BLaER1 treated with 17β-estradiol and CSF1 and Interleukin-3, amounts not matched to agents 10 nM and 100 nM (cell line): ENCODE data around the gene FOXD4.
"Not testable (repeated sequence)": the region's sequence is repeated elsewhere in the genome, so short reads cannot be mapped to it uniquely, and the experiment has no call there.

Experiments used
- H3K27ac ChIP-seq, 11 experiments: shearing (Covaris generic); formaldehyde crosslinking; 2 replicates each; pipeline ENCODE4 v1.8.1; 2022
- H3K27me3 ChIP-seq, 11 experiments: shearing (Covaris generic); formaldehyde crosslinking; 2 replicates each; pipeline ENCODE4 v1.8.1; 2022
- H3K36me3 ChIP-seq, 11 experiments: shearing (Covaris generic); formaldehyde crosslinking; 2 replicates each; pipeline ENCODE4 v1.8.1; 2022
- H3K4me1 ChIP-seq, 10 experiments: shearing (Covaris generic); formaldehyde crosslinking; 2 replicates each; pipeline ENCODE4 v1.8.1; 2022
- H3K4me2 ChIP-seq, 11 experiments: shearing (Covaris generic); formaldehyde crosslinking; 2 replicates each; pipeline ENCODE4 v1.8.1; 2022
- H3K4me3 ChIP-seq, 10 experiments: shearing (Covaris generic); formaldehyde crosslinking; 2 replicates each; pipeline ENCODE4 v1.8.1; 2022
- H3K9ac ChIP-seq, 11 experiments: shearing (Covaris generic); formaldehyde crosslinking; 2 replicates each; pipeline ENCODE4 v1.8.1; 2022
- H3K9me3 ChIP-seq, 11 experiments: shearing (Covaris generic); formaldehyde crosslinking; replicated peaks in 1 of 11; 2 replicates each; pipeline ENCODE4 v1.8.1; 2022
- H4K20me1 ChIP-seq, 11 experiments: shearing (Covaris generic); formaldehyde crosslinking; 2 replicates each; pipeline ENCODE4 v1.8.1; 2022

Gene FOXD4

DNA sequence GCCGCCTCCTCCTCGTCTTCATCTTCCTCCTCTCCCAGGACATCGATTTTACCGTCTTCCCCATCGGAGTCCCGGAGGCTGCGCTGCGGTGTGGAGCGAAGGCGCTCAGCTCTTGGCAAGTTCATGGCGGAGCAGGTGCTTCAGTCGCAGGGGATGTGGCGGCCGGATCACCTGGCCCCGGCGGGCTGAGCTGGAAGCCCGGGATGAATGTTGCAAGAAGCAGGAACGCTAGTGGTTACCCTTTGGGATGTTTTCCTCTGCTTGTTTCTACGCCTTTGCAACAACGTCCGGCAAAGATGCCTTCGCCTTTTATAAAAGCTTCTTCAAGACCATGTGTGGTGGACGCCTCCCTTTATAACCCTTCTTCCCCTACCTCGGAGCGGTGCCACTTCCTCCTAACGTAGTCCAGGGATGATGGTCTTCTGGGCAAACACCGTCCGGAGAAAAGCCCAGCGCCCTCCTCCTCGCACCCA is at the start of gene FOXD4:
TSS of gene FOXD4 (minus strand) at position 423 of the 473 bp plus-strand sequence. CDS start at position 125, 298 bp downstream.
- Histone ChIP-seq H3K27me3 (peaks cover 51 to 55% (median 53%) of the 10 kb centered on the region in 11 experiments), H4K20me1 (peaks cover 0 to 41% (median 21%) of the 10 kb centered on the region in 11 experiments; a peak in 19 of 22 replicates), H3K4me1 (peaks cover 0 to 17% (median 11%) of the 10 kb centered on the region in 10 experiments; a peak in 12 of 20 replicates)
- not testable (repeated sequence) for H3K27ac ChIP-seq, H3K36me3 ChIP-seq, H3K9ac ChIP-seq, H3K9me3 ChIP-seq, H3K4me3 ChIP-seq, H3K4me2 ChIP-seq

DNA sequence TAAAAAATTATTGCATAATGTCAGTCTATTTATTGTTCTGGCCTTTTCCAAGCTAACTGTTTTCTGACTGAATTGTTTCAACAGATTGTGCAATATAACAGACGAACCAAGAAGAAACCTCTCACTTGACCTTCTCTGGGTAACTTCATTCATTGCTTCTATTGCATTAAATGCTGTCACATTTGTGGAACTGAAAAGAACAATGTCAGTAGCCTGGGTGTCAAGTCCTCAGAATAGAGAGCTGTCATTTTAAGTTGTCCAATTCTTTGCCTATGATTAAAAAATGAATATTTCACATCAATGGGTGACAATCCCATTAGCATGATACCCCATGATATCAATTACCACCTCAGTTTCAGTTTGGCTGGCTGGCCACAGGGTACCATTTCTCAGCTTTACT is 41.7 kb upstream of the FOXD4 start:
- not testable (repeated sequence) for H3K4me2 ChIP-seq, H3K36me3 ChIP-seq, H3K4me3 ChIP-seq, H3K27me3 ChIP-seq, H4K20me1 ChIP-seq, H3K4me1 ChIP-seq, H3K27ac ChIP-seq, H3K9ac ChIP-seq, H3K9me3 ChIP-seq

DNA sequence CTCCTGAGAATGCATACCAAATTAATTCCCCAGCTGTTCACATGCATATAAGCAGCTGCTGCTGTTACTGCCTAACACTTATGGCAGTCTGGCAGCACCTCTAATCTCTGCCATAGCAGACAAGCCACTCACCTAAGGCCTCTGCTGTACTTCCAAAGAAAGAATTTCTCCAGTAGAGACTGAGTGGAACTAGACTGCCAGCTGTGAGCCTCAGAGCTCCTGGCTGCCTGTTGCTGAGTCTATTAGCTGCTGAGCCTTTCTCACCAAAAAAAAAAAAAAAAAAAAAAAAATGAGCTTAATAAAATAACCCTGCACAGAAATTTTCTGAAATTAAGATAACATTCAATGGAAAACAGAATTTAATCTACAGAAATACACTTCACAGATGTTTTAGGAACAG is 33.0 kb upstream of the FOXD4 start:
- H3K4me2 ChIP-seq, H3K9me3 ChIP-seq, H3K27me3 ChIP-seq, H3K4me3 ChIP-seq, H3K4me1 ChIP-seq, H4K20me1 ChIP-seq, H3K9ac ChIP-seq, H3K36me3 ChIP-seq, H3K27ac ChIP-seq: not testable (repeated sequence)

DNA sequence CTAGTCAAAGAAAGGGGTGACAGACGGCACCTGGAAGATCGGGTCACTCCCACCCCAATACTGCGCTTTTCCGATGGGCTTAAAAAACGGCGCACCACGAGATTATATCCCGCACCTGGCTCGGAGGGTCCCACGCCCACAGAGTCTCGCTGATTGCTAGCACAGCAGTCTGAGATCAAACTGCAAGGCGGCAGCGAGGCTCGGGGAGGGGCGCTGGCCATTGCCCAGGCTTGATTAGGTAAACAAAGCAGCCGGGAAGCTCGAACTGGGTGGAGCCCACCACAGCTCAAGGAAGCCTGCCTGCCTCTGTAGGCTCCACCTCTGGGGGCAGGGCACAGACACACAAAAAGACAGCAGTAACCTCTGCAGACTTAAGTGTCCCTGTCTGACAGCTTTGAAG is 21.7 kb upstream of the FOXD4 start:
- not testable (repeated sequence) for H3K27ac ChIP-seq, H3K9ac ChIP-seq, H3K36me3 ChIP-seq, H3K9me3 ChIP-seq, H3K4me3 ChIP-seq, H3K4me2 ChIP-seq, H4K20me1 ChIP-seq, H3K27me3 ChIP-seq, H3K4me1 ChIP-seq

- not testable (repeated sequence) for H3K4me3 ChIP-seq, H3K9me3 ChIP-seq, H3K36me3 ChIP-seq, H3K4me2 ChIP-seq, H3K27ac ChIP-seq, H3K9ac ChIP-seq
- Histone ChIP-seq H3K27me3 (peaks cover 57 to 62% (median 60%) of the 10 kb centered on the region in 11 experiments), H4K20me1 (peaks cover 0 to 46% (median 23%) of the 10 kb centered on the region in 11 experiments; a peak in 19 of 22 replicates), H3K4me1 (peaks cover 0 to 17% (median 11%) of the 10 kb centered on the region in 10 experiments; a peak in 12 of 20 replicates)
Measured at GRCh38 chr9:117144-117994, 848 bp downstream of the FOXD4 start.

- H3K27ac ChIP-seq, H3K9ac ChIP-seq, H3K4me2 ChIP-seq, H3K4me3 ChIP-seq, H3K36me3 ChIP-seq, H3K9me3 ChIP-seq: not testable (repeated sequence)
- Histone ChIP-seq H3K27me3 (peaks cover 63 to 71% (median 67%) of the 10 kb centered on the region in 11 experiments), H3K4me1 (peaks cover 0 to 17% (median 11%) of the 10 kb centered on the region in 10 experiments; a peak in 12 of 20 replicates), H4K20me1 (peaks cover 0 to 46% (median 23%) of the 10 kb centered on the region in 11 experiments; a peak in 19 of 22 replicates)
Measured at GRCh38 chr9:116239-117077, 1.8 kb downstream of the FOXD4 start.

- H3K36me3 ChIP-seq, H3K9ac ChIP-seq, H3K27ac ChIP-seq, H3K9me3 ChIP-seq: not testable (repeated sequence)
- peaks cover 0 to 46% (median 23%) of the 10 kb centered on the region in 11 experiments; a peak in 19 of 22 replicates for H4K20me1 ChIP-seq
- peak overlapping the region in 3 of 11 experiments; percentile 85 to 98 (median 91); a peak in 6 of 22 replicates for H3K4me2 ChIP-seq
- peaks cover 64 to 80% (median 75%) of the 10 kb centered on the region in 11 experiments for H3K27me3 ChIP-seq
- H3K4me1 ChIP-seq = peaks cover 0 to 17% (median 11%) of the 10 kb centered on the region in 10 experiments; a peak in 12 of 20 replicates
- peak overlapping the region in 2 of 10 experiments; percentile 55 to 56; a peak in 2 of 20 replicates for H3K4me3 ChIP-seq
Measured at GRCh38 chr9:115118-115451, 3.1 kb downstream of the FOXD4 start.

DNA sequence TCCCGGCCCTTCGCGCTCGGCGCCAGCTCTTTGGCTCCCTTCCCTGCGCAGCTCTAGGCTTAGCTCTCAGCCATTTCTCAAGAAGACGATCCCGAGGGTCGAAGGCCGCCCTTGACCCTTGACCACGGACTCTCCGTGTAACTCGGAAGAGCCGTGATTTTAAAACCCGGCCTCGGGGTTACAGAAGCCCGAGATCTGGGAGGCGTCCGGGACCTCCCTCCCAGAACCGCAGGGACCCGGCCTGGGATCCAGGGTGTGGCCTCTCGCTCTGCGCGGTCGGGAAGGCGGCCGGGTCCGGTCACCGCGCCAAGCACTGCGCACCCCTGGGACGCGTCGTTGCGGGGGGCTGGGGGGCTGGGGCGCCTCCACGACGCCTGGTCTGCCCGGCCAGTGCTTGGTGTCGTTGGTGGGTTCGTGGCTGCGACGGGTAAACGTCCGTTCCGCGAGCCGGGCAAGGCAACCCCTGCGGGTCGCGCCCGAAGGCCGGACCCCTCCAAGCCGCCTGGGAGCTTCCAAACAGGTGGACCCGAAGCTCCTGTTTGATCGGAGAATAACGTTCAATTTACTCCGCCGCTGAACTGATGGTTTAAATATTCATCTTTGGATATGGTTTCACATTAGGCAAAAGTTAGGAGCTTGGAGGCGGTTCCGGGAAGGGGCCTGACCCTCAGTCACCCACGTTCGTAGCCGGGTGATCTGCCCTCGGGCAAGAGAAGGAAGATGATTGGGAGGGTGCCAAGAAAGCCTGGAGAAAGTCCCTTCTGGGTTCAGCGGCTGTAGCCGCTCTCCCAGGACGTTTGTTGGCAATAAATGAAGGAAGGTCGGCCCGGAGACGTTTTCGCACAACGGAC is 3.7 kb downstream of the FOXD4 start:
- not testable (repeated sequence) for H3K36me3 ChIP-seq, H3K27ac ChIP-seq
- H3K27me3 ChIP-seq = peaks cover 70 to 86% (median 81%) of the 10 kb centered on the region in 11 experiments

GRCh38 chr9:113468-114266 is 4.5 kb downstream of the FOXD4 start:
- H3K9me3 ChIP-seq, H3K27ac ChIP-seq, H3K36me3 ChIP-seq: not testable (repeated sequence)
- Histone ChIP-seq H3K4me1 (peaks cover 0 to 17% (median 11%) of the 10 kb centered on the region in 10 experiments; a peak in 12 of 20 replicates), H3K4me2 (peak overlapping the region; percentile 74 to 98 (median 85)), H4K20me1 (peaks cover 0 to 46% (median 23%) of the 10 kb centered on the region in 11 experiments; a peak in 19 of 22 replicates), H3K27me3 (peaks cover 76 to 94% (median 89%) of the 10 kb centered on the region in 11 experiments), H3K9ac (peak overlapping the region in 3 of 11 experiments; percentile 22 to 39 (median 33); a peak in 3 of 22 replicates), H3K4me3 (peak overlapping the region; percentile 38 to 67 (median 54); a peak in 18 of 20 replicates)

More for the DNA sequence above, 3.7 kb downstream of the FOXD4 start:
- H3K9ac ChIP-seq = 0 out of 22 replicates have a peak overlapping the region, but pooled peaks of 1 of the 11 experiments have one; percentile 22
- H3K4me3 ChIP-seq = peak overlapping the region; percentile 38 to 67 (median 54); a peak in 16 of 20 replicates
- H3K4me2 ChIP-seq = peak overlapping the region; percentile 74 to 98 (median 85)
- not testable (repeated sequence) for H3K9me3 ChIP-seq
- peaks cover 0 to 17% (median 11%) of the 10 kb centered on the region in 10 experiments; a peak in 12 of 20 replicates for H3K4me1 ChIP-seq
- H4K20me1 ChIP-seq = peaks cover 0 to 46% (median 23%) of the 10 kb centered on the region in 11 experiments; a peak in 19 of 22 replicates

DNA sequence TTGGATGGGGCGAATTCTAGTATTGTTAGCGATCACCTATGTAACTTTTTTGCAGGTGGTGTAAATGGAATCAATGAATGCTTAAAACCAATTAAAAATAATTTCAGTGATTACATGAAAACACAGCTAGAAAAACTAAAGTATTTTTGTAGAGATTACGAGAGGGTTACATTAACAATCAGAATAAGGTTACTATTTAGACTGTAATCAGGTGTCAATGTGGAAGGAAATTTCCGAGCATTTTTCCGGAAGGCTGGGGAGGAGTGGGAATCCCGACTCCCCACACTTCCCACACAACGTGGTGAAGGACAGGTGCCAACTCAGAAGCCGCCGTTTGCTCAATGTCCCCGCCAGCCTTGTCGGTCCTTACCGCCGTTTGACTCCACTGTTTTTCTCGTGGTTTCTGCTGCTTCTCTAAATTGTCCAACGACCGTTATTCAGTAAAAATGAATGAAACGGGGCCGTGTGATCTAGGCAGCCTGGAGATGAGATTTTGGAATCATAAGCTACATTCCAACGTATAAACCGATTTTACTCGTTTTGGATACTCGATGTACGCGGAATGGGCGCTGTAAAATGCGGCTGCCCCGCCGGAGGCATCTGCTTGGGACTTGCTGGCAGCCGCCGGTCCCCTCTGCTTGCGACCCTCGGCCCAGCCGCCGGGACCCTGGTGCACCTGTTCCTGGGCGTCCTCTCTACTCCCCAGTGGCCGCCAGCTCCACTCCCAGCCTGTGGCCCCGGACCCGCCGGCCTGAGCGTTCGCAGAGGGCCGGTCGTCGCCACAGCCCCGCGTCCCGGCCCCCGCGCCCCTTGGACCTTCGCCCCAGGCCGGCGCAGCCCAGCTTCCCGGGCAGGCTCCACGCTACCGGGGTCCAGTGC is 5.4 kb downstream of the FOXD4 start:
- not testable (repeated sequence) for H3K9me3 ChIP-seq, H3K36me3 ChIP-seq, H3K27ac ChIP-seq, H3K9ac ChIP-seq
- Histone ChIP-seq H3K4me2 (peak overlapping the region in 8 of 11 experiments; percentile 75 to 98 (median 88); a peak in 16 of 22 replicates), H4K20me1 (peaks cover 0 to 41% (median 23%) of the 10 kb centered on the region in 11 experiments; a peak in 19 of 22 replicates), H3K4me3 (peak overlapping the region in 5 of 10 experiments; percentile 46 to 67 (median 56); a peak in 6 of 20 replicates), H3K27me3 (peaks cover 70 to 94% (median 89%) of the 10 kb centered on the region in 11 experiments), H3K4me1 (peaks cover 0 to 17% (median 11%) of the 10 kb centered on the region in 10 experiments; a peak in 12 of 20 replicates)

DNA sequence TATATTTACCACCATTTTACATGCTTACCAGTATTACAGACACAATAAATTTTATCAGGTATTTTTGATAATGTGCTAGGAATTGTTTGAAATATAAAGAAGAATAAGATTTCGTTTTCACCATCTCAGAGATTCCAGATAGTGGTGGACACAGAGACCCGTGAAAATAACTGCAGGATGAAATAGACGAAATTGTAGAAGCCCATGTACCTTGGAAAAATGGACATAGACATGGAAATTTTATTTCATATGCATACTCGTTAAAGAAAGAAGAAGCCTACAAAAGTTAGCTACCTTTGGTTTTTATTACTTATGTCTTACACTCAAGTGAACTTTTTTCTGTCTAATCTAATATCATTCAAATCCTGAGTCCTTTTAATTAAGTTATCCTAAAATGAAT is 7.5 kb downstream of the FOXD4 start:
- H3K36me3 ChIP-seq, H3K9me3 ChIP-seq, H3K9ac ChIP-seq, H3K4me2 ChIP-seq, H3K27ac ChIP-seq, H3K4me3 ChIP-seq: not testable (repeated sequence)
- Histone ChIP-seq H3K4me1 (peaks cover 0 to 17% (median 11%) of the 10 kb centered on the region in 10 experiments; a peak in 12 of 20 replicates), H4K20me1 (peaks cover 0 to 28% (median 23%) of the 10 kb centered on the region in 11 experiments; a peak in 19 of 22 replicates), H3K27me3 (peaks cover 50 to 78% (median 70%) of the 10 kb centered on the region in 11 experiments)
